HepG2 (cell line): ENCODE measurements around the gene EWSR1. TPM values are rescaled to one million over a fixed set of nuclear protein-coding genes. Genes with fewer than 3 reads are reported as not detected.
"Not testable (repeated sequence)": the region's sequence is repeated elsewhere in the genome, so short reads cannot be mapped to it uniquely, and the experiment has no call there.

Experiments
- ATAC-seq: fragments of 200-7000 bp; cut with Tn5 transposase; 3 replicates; pipeline ENCODE4 v1.9.1; 2020; ENCODE audit warnings: mild to moderate bottlenecking, moderate library complexity
- BruUV-seq: library from RNA; stranded (reverse); fragments of 400-500 nt; replicated peaks from 2 replicates; lab custom pipeline; 2021; lab: Mats Ljungman, UMichigan
- CTCF ChIA-PET: fragments of 300-600 bp; formaldehyde crosslinking; extraction: SDS; loops from one replicate; lab custom pipeline; 2021; ENCODE audit warnings: low total read pairs, inconsistent platforms, low intra/inter-chr PET ratio; lab: Yijun Ruan, JAX
- POLR2A ChIA-PET: fragments of 350-600 bp; sonication (Branson Sonifier 250); formaldehyde crosslinking; loops from one replicate; lab custom pipeline; 2020; ENCODE audit warnings: antibody characterized with exemption, inconsistent platforms; lab: Yijun Ruan, JAX
- DNase-seq: peaks from one replicate; pipeline ENCODE4 v3.0.0-alpha.2; 2015; ENCODE audit warnings: low spot score
- FAIRE-seq: peaks from 3 replicates; lab custom pipeline; 2011; peaks lifted over from hg19 to GRCh38; lab: Jason Lieb, UNC
- H2AFZ ChIP-seq: one replicate; pipeline ENCODE4 v1.6.1; 2011; ENCODE audit warnings: low read length, inconsistent platforms
- H3K27ac ChIP-seq: fragments of 300-600 bp; 3 replicates; pipeline ENCODE4 v1.8.0; 2011; ENCODE audit warnings: mixed run types, mild to moderate bottlenecking, mixed read lengths, low read length, inconsistent platforms; ENCODE audit not compliant: insufficient read depth; ENCODE audit errors: extremely low read length
- H3K27me3 ChIP-seq, 2 experiments: fragments of 200-600 bp in 1 of 2; 2 replicates in 1 of 2; 3 replicates in 1 of 2; pipeline versions ENCODE4 v1.6.0 to v1.8.0; 2011; ENCODE audit warnings: low read length in 2 of 2, mild to moderate bottlenecking in 2 of 2, moderate library complexity in 2 of 2, inconsistent platforms in 1 of 2; ENCODE audit not compliant: insufficient read depth in 2 of 2, control insufficient read depth in 1 of 2
- H3K36me3 ChIP-seq, 2 experiments: fragments of 200-600 bp in 1 of 2; replicated peaks in 1 of 2; 2 replicates in 1 of 2; 3 replicates in 1 of 2; pipeline versions ENCODE4 v1.5.1 to v1.8.0; 2011; ENCODE audit warnings: low read length in 2 of 2, inconsistent platforms in 1 of 2; ENCODE audit not compliant: insufficient read depth in 2 of 2, control insufficient read depth in 1 of 2
- H3K4me1 ChIP-seq: 2 replicates; pipeline ENCODE4 v1.5.1; 2012; ENCODE audit warnings: low read length, inconsistent platforms; ENCODE audit not compliant: insufficient read depth
- H3K4me2 ChIP-seq: 2 replicates; pipeline ENCODE4 v1.6.0; 2011; ENCODE audit warnings: low read depth, low read length, inconsistent platforms
- H3K4me3 ChIP-seq, 3 experiments: fragments of 200-600 bp in 1 of 3; sonication (generic), shearing (Covaris generic) in 1 of 3; replicated peaks in 1 of 3; 2 replicates each; pipeline ENCODE4 v1.5.1; 2011 to 2016; ENCODE audit warnings: low read length in 3 of 3, inconsistent platforms in 2 of 3, low read depth in 2 of 3, mild to moderate bottlenecking in 2 of 3, control low read depth in 1 of 3, mixed read lengths in 1 of 3; ENCODE audit not compliant: insufficient read depth in 1 of 3
- H3K79me2 ChIP-seq: one replicate; pipeline ENCODE4 v1.6.1; 2011; ENCODE audit warnings: low read length, inconsistent platforms; ENCODE audit not compliant: insufficient read depth
- H3K9ac ChIP-seq: 2 replicates; pipeline ENCODE4 v1.6.0; 2011; ENCODE audit warnings: mild to moderate bottlenecking, low read depth, low read length, inconsistent platforms; ENCODE audit not compliant: insufficient read depth
- H3K9me3 ChIP-seq: 2 replicates; pipeline ENCODE4 v1.5.1; 2012; ENCODE audit warnings: mild to moderate bottlenecking, low read length
- H4K20me1 ChIP-seq: 2 replicates; pipeline ENCODE4 v1.6.0; 2011; ENCODE audit warnings: inconsistent platforms, mild to moderate bottlenecking, low read length, moderate library complexity; ENCODE audit not compliant: insufficient read depth
- ARID5B ChIP-seq: IDR thresholded peaks from 2 replicates; pipeline ENCODE4 v1.4.0; 2020; ENCODE audit warnings: mild to moderate bottlenecking, missing genetic modification reagents
- FOXP1 ChIP-seq, 2 experiments: fragments of 450-650 bp in 1 of 2; IDR thresholded peaks; 2 replicates each; pipeline ENCODE4 v1.6.1; 2017 to 2018; ENCODE audit warnings: antibody characterized with exemption in 1 of 2
- FOXP4 ChIP-seq: sonication (generic); formaldehyde crosslinking; IDR thresholded peaks from 2 replicates; pipeline ENCODE4 v1.4.0; 2020; ENCODE audit warnings: missing genetic modification reagents
- HNF4A ChIP-seq: sonication (generic); formaldehyde crosslinking; IDR thresholded peaks from 2 replicates; pipeline ENCODE4 v1.4.0; 2020; ENCODE audit warnings: missing genetic modification reagents
- PAXIP1 ChIP-seq: sonication (generic); formaldehyde crosslinking; conservative IDR thresholded peaks from 2 replicates; pipeline ENCODE4 v1.4.0; 2020; ENCODE audit warnings: mild to moderate bottlenecking, missing genetic modification reagents, moderate library complexity
- ZNF121 ChIP-seq: sonication (generic); formaldehyde crosslinking; IDR thresholded peaks from 2 replicates; pipeline ENCODE4 v1.5.0; 2020; ENCODE audit warnings: mild to moderate bottlenecking, missing genetic modification reagents
- ZNF362 ChIP-seq: sonication (generic); formaldehyde crosslinking; IDR thresholded peaks from 2 replicates; pipeline ENCODE4 v1.4.0; 2020; ENCODE audit warnings: missing genetic modification reagents, mild to moderate bottlenecking, borderline replicate concordance
- ZNF770 ChIP-seq: sonication (generic); formaldehyde crosslinking; IDR thresholded peaks from 2 replicates; pipeline ENCODE4 v1.5.0; 2020; ENCODE audit warnings: mild to moderate bottlenecking, missing genetic modification reagents
- WGBS: methylation state at CpG from one replicate; pipeline ENCODE4 v1.1.6; 2017; ENCODE audit warnings: low lambda C conversion rate; 5-methylcytosine and 5-hydroxymethylcytosine counted together
- in situ Hi-C: cut with HindIII; loops from 2 replicates; pipeline ENCODE4 v1.10.0; 2017; ENCODE audit warnings: low pct_unique_long_range_greater_than_20kb; ENCODE audit not compliant: extremely low pct_ligation_motif_present
- intact Hi-C: fragments of 100-400 bp; cut with micrococcal nuclease; formaldehyde crosslinking; loops from one replicate; pipeline ENCODE4 v1.10.0; 2022; ENCODE audit not compliant: unreplicated experiment
- polyA plus RNA-seq, 8 experiments: library from polyadenylated mRNA; depleted of rRNA in 3 of 8; stranded (reverse) in 7 of 8; unstranded in 1 of 8; fragments of >200 nt; fragmentation: Illumina TruSeq in 4 of 8; extraction: Trizol in 4 of 8; gene quantifications; 2 replicates each; pipeline versions ENCODE4 v1.2.1 to v1.2.3, GENCODE V29; 2011 to 2016; ENCODE audit warnings: low read depth in 4 of 8, missing spikeins in 1 of 8, mixed read lengths in 1 of 8; ENCODE audit not compliant: insufficient read depth in 1 of 8
- total RNA-seq, 5 experiments: library from RNA; depleted of rRNA; stranded (reverse); fragments of >200 nt; fragmentation: Illumina TruSeq; extraction: Trizol; gene quantifications; 2 replicates each; pipeline ENCODE4 v1.2.3, GENCODE V29; 2016; ENCODE audit warnings: low read depth in 1 of 5

Gene EWSR1
- total and polyA plus RNA-seq, 2 of the 13 experiments (the other 11 are each of a cell fraction or from before 2014, with no cell fraction given): 211 to 326 TPM

- intact Hi-C loops; BruUV-seq; H3K9me3 ChIP-seq; H3K4me2 ChIP-seq; H3K27ac ChIP-seq; H2AFZ ChIP-seq; H3K79me2 ChIP-seq; H3K4me3 ChIP-seq; in situ Hi-C loops; CTCF ChIA-PET; ATAC-seq; H3K9ac ChIP-seq; H4K20me1 ChIP-seq; H3K27me3 ChIP-seq; POLR2A ChIA-PET; FAIRE-seq; TF ChIP-seq FOXP1 (IDR thresholded peaks at IDR 0.05): not testable (repeated sequence)
- DNase-seq: peak; percentile 32
- peaks cover 32% of the 10 kb centered on the region for H3K4me1 ChIP-seq
- 74% methylated on average over 5 of the region's 5 CpGs for WGBS
- TF ChIP-seq ZNF770 (CRISPR knock-in tag): peak; percentile 68
- 0 out of 2 replicates have a peak, but pooled peaks have one; percentile 25 for TF ChIP-seq PAXIP1 (CRISPR knock-in tag)
- peak; percentile 60; the same call in 1 of the 2 replicates for TF ChIP-seq FOXP4 (CRISPR knock-in tag)
- 0 out of 2 replicates have a peak, but pooled peaks have one; percentile 20 for TF ChIP-seq HNF4A (CRISPR knock-in tag)
- TF ChIP-seq FOXP1 (CRISPR knock-in tag; IDR thresholded peaks at IDR 0.05): 0 out of 2 replicates have a peak, but pooled peaks have one; percentile 12
- TF ChIP-seq ARID5B (CRISPR knock-in tag): peak; percentile 14; the same call in 1 of the 2 replicates
- peak; percentile 73 for TF ChIP-seq ZNF121 (CRISPR knock-in tag)
- TF ChIP-seq ZNF362 (CRISPR knock-in tag): peak; percentile 53
- peaks cover 14 to 49% of the 10 kb centered on the region in 2 experiments for H3K36me3 ChIP-seq
Observed at GRCh38 chr22:29344889-29345288, 76.8 kb downstream of the EWSR1 start.
